PC-3 (cell line): ENCODE measurements around the gene MRPL21.

ENCODE experiments used
- CTCF ChIP-seq: fragments of 300-600 bp; sonication (generic); conservative IDR thresholded peaks from 2 replicates; pipeline ENCODE4 v1.5.1; 2017; ENCODE audit warnings: antibody characterized with exemption, low read depth, mild to moderate bottlenecking, low read length
- EZH2 ChIP-seq: fragments of 300-600 bp; sonication (generic); IDR thresholded peaks from one replicate; pipeline ENCODE4 v1.6.1; 2017; ENCODE audit warnings: antibody characterized with exemption, mild to moderate bottlenecking, low read length; ENCODE audit not compliant: unreplicated experiment

- no peak for TF ChIP-seq CTCF
- no peak for TF ChIP-seq EZH2
These were observed 10.3 kb downstream of the MRPL21 start for GRCh38 chr11:68893282-68893681.
